H1 (cell line): ENCODE measurements around the gene C3orf52. TPM values are rescaled to one million over a fixed set of nuclear protein-coding genes. Genes with fewer than 3 reads are reported as not detected.

Experiments
- CBX8 ChIP-seq: fragments of 300-800, 300-1000 bp; sonication (generic); IDR thresholded peaks from 2 replicates; pipeline ENCODE4 v1.7.1; 2016; ENCODE audit warnings: low read depth, low read length, borderline replicate concordance
- CEBPB ChIP-seq: IDR thresholded peaks from 2 replicates; pipeline ENCODE4 v1.6.1; 2012; ENCODE audit warnings: low read depth, low read length
- EZH2 ChIP-seq: fragments of 200-600 bp; sonication (generic); IDR thresholded peaks from 2 replicates; pipeline ENCODE4 v1.7.1; 2012; ENCODE audit warnings: low read depth, mild to moderate bottlenecking, moderate library complexity, low read length, inconsistent platforms; ENCODE audit not compliant: severe bottlenecking
- POLR2A ChIP-seq, 2 experiments: IDR thresholded peaks; 1 replicate in 1 of 2; 2 replicates in 1 of 2; pipeline ENCODE4 v1.6.1; 2011; ENCODE audit warnings: low read depth in 2 of 2, low read length in 2 of 2, mild to moderate bottlenecking in 2 of 2; ENCODE audit errors: control extremely low read depth in 1 of 2
- SIN3A ChIP-seq, 2 experiments: IDR thresholded peaks in 1 of 2; conservative IDR thresholded peaks in 1 of 2; 2 replicates each; pipeline ENCODE4 v1.6.1; 2011 to 2012; ENCODE audit warnings: low read length in 2 of 2, improper control_type of control experiment in 1 of 2, low read depth in 1 of 2, mild to moderate bottlenecking in 1 of 2
- SIRT6 ChIP-seq: IDR thresholded peaks from one replicate; pipeline ENCODE4 v1.7.1; 2012; ENCODE audit warnings: low read length, inconsistent platforms
- polyA plus RNA-seq, 7 experiments: library from polyadenylated mRNA; depleted of rRNA in 3 of 7; stranded (reverse) in 5 of 7; unstranded in 2 of 7; fragments of >200 nt in 5 of 7; fragments of 200-250 nt in 2 of 7; gene quantifications; 1 replicate in 5 of 7; 2 replicates in 1 of 7; 4 replicates in 1 of 7; pipeline versions ENCODE4 v1.2.1 to v1.2.3, GENCODE V29; 2011 to 2013; ENCODE audit warnings: missing spikeins in 2 of 7, mixed read lengths in 2 of 7
- total RNA-seq: library from RNA; stranded (reverse); fragmentation: NEBNext Ultra II Directional; extraction: Animal tissue kit (Norgen Biotek cat#: 25700); gene quantifications from 2 replicates; pipeline ENCODE4 v1.2.1, GENCODE V29; 2021
- TF ChIP-seq, protein P1 (sequence below): fragments of 300-600 bp; sonication (generic); IDR thresholded peaks from 2 replicates; pipeline ENCODE4 v1.7.1; 2012; ENCODE audit warnings: low read length, moderate library complexity, mild to moderate bottlenecking, inconsistent platforms; ENCODE audit not compliant: insufficient replicate concordance
- TF ChIP-seq, protein P2 (sequence below): IDR thresholded peaks from 2 replicates; pipeline ENCODE4 v1.6.1; 2012; ENCODE audit warnings: low read length, inconsistent platforms

C3orf52 gene
- total and polyA plus RNA-seq, 2 of the 8 experiments (the other 6 are each of a cell fraction or from before 2014, with no cell fraction given) = 9.7 to 13.1 TPM

DNA sequence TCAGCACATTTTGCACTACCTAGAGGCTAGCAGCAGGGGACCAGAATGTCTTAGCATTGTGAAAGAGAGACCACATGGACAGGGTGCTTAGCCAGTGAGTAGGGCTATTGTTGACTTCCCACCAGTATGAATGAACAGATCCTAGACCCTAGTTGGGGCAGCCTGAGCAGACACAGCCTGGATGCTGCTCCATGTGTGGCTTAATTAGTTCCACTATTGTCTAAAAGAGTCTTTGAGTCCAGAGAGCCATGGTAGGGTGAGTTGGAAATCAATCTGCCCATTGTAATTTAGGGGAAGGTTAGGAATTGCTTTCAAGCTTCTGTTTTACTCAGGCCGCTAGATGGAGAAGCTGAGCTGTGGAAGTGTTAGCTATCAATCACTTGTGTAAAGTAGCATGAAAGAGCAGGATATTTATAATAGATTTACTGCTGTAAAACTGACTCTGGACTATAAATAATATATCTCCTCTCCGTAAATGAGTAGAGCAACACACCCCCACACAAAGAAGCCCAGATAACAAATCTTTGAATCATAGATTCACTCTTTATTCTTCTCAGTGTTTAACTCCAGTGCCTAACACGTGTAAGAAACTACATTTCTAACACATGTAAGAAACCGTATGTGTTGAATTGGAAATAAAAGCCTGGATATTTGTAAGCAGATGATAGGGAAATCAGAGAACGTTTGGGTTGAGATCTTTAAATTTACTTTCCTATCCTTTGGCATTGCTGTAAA lies 50.9 kb downstream of the C3orf52 start (continued):
- TF ChIP-seq, protein P1, sequence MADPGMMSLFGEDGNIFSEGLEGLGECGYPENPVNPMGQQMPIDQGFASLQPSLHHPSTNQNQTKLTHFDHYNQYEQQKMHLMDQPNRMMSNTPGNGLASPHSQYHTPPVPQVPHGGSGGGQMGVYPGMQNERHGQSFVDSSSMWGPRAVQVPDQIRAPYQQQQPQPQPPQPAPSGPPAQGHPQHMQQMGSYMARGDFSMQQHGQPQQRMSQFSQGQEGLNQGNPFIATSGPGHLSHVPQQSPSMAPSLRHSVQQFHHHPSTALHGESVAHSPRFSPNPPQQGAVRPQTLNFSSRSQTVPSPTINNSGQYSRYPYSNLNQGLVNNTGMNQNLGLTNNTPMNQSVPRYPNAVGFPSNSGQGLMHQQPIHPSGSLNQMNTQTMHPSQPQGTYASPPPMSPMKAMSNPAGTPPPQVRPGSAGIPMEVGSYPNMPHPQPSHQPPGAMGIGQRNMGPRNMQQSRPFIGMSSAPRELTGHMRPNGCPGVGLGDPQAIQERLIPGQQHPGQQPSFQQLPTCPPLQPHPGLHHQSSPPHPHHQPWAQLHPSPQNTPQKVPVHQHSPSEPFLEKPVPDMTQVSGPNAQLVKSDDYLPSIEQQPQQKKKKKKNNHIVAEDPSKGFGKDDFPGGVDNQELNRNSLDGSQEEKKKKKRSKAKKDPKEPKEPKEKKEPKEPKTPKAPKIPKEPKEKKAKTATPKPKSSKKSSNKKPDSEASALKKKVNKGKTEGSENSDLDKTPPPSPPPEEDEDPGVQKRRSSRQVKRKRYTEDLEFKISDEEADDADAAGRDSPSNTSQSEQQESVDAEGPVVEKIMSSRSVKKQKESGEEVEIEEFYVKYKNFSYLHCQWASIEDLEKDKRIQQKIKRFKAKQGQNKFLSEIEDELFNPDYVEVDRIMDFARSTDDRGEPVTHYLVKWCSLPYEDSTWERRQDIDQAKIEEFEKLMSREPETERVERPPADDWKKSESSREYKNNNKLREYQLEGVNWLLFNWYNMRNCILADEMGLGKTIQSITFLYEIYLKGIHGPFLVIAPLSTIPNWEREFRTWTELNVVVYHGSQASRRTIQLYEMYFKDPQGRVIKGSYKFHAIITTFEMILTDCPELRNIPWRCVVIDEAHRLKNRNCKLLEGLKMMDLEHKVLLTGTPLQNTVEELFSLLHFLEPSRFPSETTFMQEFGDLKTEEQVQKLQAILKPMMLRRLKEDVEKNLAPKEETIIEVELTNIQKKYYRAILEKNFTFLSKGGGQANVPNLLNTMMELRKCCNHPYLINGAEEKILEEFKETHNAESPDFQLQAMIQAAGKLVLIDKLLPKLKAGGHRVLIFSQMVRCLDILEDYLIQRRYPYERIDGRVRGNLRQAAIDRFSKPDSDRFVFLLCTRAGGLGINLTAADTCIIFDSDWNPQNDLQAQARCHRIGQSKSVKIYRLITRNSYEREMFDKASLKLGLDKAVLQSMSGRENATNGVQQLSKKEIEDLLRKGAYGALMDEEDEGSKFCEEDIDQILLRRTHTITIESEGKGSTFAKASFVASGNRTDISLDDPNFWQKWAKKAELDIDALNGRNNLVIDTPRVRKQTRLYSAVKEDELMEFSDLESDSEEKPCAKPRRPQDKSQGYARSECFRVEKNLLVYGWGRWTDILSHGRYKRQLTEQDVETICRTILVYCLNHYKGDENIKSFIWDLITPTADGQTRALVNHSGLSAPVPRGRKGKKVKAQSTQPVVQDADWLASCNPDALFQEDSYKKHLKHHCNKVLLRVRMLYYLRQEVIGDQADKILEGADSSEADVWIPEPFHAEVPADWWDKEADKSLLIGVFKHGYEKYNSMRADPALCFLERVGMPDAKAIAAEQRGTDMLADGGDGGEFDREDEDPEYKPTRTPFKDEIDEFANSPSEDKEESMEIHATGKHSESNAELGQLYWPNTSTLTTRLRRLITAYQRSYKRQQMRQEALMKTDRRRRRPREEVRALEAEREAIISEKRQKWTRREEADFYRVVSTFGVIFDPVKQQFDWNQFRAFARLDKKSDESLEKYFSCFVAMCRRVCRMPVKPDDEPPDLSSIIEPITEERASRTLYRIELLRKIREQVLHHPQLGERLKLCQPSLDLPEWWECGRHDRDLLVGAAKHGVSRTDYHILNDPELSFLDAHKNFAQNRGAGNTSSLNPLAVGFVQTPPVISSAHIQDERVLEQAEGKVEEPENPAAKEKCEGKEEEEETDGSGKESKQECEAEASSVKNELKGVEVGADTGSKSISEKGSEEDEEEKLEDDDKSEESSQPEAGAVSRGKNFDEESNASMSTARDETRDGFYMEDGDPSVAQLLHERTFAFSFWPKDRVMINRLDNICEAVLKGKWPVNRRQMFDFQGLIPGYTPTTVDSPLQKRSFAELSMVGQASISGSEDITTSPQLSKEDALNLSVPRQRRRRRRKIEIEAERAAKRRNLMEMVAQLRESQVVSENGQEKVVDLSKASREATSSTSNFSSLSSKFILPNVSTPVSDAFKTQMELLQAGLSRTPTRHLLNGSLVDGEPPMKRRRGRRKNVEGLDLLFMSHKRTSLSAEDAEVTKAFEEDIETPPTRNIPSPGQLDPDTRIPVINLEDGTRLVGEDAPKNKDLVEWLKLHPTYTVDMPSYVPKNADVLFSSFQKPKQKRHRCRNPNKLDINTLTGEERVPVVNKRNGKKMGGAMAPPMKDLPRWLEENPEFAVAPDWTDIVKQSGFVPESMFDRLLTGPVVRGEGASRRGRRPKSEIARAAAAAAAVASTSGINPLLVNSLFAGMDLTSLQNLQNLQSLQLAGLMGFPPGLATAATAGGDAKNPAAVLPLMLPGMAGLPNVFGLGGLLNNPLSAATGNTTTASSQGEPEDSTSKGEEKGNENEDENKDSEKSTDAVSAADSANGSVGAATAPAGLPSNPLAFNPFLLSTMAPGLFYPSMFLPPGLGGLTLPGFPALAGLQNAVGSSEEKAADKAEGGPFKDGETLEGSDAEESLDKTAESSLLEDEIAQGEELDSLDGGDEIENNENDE = peak; percentile 41
- TF ChIP-seq CEBPB (peak; percentile 62), POLR2A (IDR thresholded peaks at IDR 0.05; ENCODE audit: control extremely low read depth in 1 of 2, low read depth in 2 of 2, low read length in 2 of 2) (0 out of 3 replicates have a peak, but pooled peaks of 1 of the 2 experiments have one; percentile 18), SIN3A (conservative IDR thresholded peaks at IDR 0.05 in 1 of 2, IDR thresholded peaks at IDR 0.05 in 1 of 2; ENCODE audit: low read depth in 1 of 2, low read length in 2 of 2) (peak in 1 of 2 experiments; percentile 17; a peak in 1 of 4 replicates), CBX8 (no peak), EZH2 (no peak), SIRT6 (no peak)
- TF ChIP-seq, protein P2, sequence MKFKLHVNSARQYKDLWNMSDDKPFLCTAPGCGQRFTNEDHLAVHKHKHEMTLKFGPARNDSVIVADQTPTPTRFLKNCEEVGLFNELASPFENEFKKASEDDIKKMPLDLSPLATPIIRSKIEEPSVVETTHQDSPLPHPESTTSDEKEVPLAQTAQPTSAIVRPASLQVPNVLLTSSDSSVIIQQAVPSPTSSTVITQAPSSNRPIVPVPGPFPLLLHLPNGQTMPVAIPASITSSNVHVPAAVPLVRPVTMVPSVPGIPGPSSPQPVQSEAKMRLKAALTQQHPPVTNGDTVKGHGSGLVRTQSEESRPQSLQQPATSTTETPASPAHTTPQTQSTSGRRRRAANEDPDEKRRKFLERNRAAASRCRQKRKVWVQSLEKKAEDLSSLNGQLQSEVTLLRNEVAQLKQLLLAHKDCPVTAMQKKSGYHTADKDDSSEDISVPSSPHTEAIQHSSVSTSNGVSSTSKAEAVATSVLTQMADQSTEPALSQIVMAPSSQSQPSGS = peak; percentile 75; the same call in 1 of the 2 replicates
